Vagina (tissue), 2 donors: ENCODE measurements around the gene MAP3K3.

Source experiments
- CTCF ChIP-seq, 3 experiments: fragments of 450-650 bp in 2 of 3; fragments of 200-600 bp in 1 of 3; sonication (generic) in 1 of 3; IDR thresholded peaks; one replicate each; pipeline ENCODE4 v1.5.1; 2017 to 2019; ENCODE audit warnings: antibody characterized with exemption in 3 of 3, mild to moderate bottlenecking in 2 of 3, moderate library complexity in 2 of 3
- POLR2A ChIP-seq, 2 donors: fragments of 450-650 bp; IDR thresholded peaks; one replicate each; pipeline ENCODE4 v1.6.1; 2017; ENCODE audit warnings: antibody characterized with exemption in 2 of 2, mild to moderate bottlenecking in 2 of 2, moderate library complexity in 2 of 2
- POLR2AphosphoS5 ChIP-seq, 2 donors: sonication (generic); formaldehyde crosslinking; IDR thresholded peaks; one replicate each; pipeline ENCODE4 v1.9.0; 2017; ENCODE audit warnings: antibody characterized with exemption in 2 of 2, mild to moderate bottlenecking in 2 of 2, low read depth in 1 of 2; ENCODE audit not compliant: insufficient read depth in 1 of 2

DNA sequence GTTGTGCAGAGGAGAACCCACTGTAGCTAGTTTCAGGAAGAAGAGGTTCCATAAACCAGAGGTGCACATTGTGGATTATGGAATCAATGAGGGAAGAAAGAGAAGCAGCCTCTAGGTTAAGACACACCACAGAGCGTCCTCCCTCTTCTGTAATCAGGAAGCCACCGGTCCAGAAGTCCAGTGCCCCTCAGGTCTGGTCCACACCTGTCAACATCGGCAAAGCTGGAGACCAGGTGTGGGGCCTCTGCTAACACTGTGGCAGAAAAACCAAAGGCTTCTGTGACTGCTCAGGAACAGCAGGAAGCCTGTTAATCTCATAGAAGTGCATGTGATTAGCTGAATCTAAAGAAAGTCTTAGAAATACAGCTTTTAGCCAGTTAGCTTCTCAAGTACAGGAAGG is 54.4 kb downstream of the MAP3K3 start:
- TF ChIP-seq CTCF (IDR thresholded peaks at IDR 0.05) (no peak), POLR2A (IDR thresholded peaks at IDR 0.05) (no peak), POLR2AphosphoS5 (IDR thresholded peaks at IDR 0.05; ENCODE audit: insufficient read depth in 1 of 2, low read depth in 1 of 2) (no peak)
